NCI-H1417 (cell line): ENCODE data around the gene BRICD5.

ENCODE experiments used
- DNase-seq, 3 experiments: peaks; one replicate each; lab custom pipeline; 2025; lab: John Stamatoyannopoulos, UW

Gene BRICD5

GRCh38 chr16:2180962-2181923, 29.4 kb downstream of the BRICD5 start:
- DNase-seq, result no peak

DNA sequence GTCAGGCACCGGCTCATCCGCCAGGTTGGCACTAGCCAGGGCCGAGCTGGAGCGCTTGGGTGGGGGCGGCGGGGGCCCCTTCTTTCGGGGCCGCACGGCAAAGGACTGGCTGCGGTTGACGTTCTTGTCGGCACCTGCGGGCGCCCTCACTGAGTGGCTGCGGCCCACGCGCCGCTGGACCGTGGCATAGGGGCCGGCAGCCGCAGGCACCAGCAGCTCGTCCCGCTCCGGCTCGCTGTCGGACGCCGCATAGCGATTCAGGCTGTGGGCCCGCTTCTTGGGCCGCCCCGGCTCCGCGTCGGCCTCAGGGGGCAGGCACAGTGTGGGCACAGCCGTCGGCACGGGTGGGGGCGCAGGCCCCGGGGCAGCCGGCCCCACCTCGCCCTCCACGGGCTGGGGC, 30.2 kb downstream of the BRICD5 start:
- no peak for DNase-seq

DNA sequence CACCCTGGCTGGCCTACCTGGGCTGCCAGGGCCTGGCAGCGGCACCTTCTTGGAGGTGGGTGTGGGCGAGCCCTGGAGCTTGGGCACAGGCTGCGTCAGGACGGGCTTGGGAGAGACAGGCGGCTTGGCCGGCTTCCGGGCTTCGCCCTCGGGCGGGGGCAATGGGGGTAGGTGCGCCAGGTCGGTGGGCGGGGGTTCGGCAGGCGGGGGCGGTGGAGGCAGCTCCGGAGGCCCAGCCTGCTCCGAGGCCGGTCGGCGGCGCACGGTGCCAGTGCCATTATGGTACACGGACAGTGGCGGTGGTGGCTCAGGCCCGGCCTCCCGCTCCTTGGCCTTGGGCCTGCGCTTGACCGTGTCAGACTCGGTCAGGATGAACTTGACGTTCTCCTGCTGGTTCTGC, 31.1 kb downstream of the BRICD5 start:
- DNase-seq, result no peak

- no peak for DNase-seq
Observed at GRCh38 chr16:2179107-2179501, 31.6 kb downstream of the BRICD5 start.

GRCh38 chr16:2178321-2179106, 32.1 kb downstream of the BRICD5 start:
- DNase-seq, result no peak

- DNase-seq, result no peak
Observed at GRCh38 chr16:2177561-2177960, 33.1 kb downstream of the BRICD5 start.

- DNase-seq, result no peak
Observed at GRCh38 chr16:2177101-2177500, 33.6 kb downstream of the BRICD5 start.

GRCh38 chr16:2176047-2176446, 34.6 kb downstream of the BRICD5 start:
- DNase-seq, result no peak

- no peak for DNase-seq
Observed at GRCh38 chr16:2175454-2175853, 35.2 kb downstream of the BRICD5 start.

- DNase-seq, result no peak
Observed at GRCh38 chr16:2174396-2175131, 36.1 kb downstream of the BRICD5 start.

- DNase-seq, result no peak
Observed at GRCh38 chr16:2173916-2174315, 36.7 kb downstream of the BRICD5 start.

- DNase-seq, result no peak
Observed at GRCh38 chr16:2173366-2173765, 37.3 kb downstream of the BRICD5 start.

DNA sequence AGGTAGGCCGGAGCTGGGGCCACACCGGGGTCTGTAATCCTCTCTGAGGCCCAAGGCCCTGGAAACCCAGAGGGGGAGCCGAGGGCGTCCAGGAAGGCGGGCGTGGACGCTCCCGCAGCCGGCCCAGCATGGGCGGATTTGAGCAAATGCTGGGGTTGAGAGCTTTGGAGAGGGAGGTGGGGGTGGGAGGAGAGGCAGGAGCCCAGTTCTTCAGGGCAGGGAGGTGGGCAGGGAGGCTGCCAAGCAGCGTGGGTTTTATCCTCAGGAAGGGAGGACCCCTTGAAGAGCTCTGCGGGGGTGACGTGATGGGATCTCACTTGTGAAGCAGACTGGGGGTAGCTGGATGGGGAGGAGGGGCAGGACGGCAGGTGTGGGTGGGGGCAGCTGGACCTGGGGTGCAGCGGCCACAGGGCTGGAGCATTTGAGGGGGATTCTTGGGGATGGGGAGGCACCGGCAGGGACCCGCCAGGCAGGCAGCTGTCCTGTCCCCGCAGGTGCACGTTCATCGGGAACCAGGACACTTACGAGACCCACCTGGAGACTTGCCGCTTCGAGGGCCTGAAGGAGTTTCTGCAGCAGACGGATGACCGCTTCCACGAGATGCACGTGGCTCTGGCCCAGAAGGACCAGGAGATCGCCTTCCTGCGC, 37.9 kb downstream of the BRICD5 start:
- no peak for DNase-seq

GRCh38 chr16:2171601-2172178, 39.0 kb downstream of the BRICD5 start:
- DNase-seq, result no peak

DNA sequence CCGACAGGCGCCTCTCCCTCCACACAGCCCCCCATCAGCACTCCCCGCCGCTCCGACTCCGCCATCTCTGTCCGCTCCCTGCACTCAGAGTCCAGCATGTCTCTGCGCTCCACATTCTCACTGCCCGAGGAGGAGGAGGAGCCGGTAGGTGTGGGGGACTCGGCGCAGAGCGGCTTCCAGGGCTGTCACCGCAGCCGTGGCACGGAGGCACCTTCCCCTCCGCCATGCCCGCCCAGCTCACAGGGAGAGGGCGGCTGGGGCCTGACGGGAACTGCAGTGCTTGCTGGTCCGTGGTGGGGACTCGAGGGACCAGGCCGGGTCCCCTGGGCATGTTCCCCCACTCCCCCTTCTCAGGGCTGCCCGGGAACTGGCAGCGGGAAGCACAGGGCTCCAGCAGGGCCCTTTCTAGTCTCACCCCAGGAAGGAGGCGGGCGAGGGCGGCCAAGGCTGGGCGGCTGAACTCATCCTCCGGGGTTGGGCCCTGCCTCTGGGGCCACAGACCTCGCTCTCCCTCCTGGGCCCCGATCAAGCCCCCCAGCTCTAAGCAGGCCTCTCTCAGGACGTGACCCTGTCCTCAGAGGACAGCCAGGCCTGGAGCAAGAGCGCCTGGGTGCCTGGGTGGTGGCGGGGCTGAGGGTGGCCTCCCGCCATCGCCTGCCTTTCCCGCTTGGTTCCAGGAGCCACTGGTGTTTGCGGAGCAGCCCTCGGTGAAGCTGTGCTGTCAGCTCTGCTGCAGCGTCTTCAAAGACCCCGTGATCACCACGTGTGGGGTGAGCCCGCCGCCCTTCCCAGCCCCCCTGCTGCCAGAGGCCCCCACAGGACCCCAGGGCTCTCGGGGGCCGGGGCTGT, 39.9 kb downstream of the BRICD5 start:
- no peak for DNase-seq

DNA sequence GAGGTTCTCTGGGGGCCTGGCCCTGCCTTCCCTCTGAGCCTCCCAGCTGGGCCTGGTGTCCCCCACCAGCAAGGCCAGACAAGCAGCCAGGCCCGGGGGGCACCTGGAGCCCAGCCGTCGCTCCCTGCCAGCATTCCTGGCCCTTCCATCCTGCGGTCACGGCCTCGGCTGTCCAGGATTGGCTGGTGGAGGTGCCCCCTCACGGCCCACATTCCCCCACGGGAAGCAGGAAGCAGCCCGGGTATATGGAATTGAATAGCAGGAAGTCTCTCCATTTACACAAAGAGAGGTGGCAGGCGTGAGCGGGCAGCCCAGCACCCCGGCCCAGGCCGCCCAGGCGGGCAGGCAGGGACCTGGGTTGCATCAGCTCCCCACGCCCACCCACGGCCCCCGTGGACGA, 40.6 kb downstream of the BRICD5 start:
- no peak for DNase-seq

- DNase-seq, result no peak
Observed at GRCh38 chr16:2167068-2167638, 43.5 kb downstream of the BRICD5 start.

- no peak for DNase-seq
Observed at GRCh38 chr16:2166263-2167067, 44.2 kb downstream of the BRICD5 start.

- DNase-seq, result no peak
Observed at GRCh38 chr16:2165861-2166260, 44.8 kb downstream of the BRICD5 start.
